AG20443 (cell line): ENCODE data around the gene KRT36.

Experiments used
- DNase-seq: peaks from one replicate; pipeline ENCODE4 v3.0.0; 2012; ENCODE audit warnings: low spot score, mixed read lengths

KRT36 gene

DNA sequence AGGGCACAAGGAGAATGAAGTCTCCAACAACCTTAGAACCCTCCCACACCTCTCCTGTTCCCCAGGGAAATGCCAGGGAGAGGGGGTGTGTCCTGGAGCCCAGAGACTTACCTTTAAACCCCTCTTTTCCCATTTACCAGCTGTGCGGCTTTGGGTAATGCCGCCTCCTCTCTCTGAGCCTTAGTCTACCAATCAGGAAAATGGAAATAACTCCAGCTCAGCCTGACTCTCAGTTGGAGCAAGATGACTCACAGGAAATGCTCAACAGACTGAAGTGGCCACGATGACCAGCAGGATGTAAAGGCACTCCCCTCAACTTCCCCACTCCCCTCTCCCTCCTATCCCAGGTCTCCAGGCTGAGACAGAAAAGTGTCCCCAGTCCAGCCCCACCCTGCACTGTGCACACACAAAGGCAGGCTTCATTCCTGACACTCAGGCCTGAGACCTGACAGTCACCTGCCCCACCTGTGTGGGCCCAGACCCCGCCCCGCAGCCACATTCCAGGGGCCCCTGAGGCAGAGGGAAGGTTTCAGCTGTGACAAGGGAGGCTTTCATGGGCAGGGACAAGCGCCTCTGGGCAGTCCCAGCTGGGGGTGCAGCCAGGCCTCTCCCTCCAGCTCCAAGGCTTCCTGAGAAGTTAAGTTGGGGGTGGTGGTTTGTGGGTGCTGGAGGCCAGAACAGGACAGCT lies 32.0 kb upstream of the KRT36 start:
- peak; percentile 70 for DNase-seq

DNA sequence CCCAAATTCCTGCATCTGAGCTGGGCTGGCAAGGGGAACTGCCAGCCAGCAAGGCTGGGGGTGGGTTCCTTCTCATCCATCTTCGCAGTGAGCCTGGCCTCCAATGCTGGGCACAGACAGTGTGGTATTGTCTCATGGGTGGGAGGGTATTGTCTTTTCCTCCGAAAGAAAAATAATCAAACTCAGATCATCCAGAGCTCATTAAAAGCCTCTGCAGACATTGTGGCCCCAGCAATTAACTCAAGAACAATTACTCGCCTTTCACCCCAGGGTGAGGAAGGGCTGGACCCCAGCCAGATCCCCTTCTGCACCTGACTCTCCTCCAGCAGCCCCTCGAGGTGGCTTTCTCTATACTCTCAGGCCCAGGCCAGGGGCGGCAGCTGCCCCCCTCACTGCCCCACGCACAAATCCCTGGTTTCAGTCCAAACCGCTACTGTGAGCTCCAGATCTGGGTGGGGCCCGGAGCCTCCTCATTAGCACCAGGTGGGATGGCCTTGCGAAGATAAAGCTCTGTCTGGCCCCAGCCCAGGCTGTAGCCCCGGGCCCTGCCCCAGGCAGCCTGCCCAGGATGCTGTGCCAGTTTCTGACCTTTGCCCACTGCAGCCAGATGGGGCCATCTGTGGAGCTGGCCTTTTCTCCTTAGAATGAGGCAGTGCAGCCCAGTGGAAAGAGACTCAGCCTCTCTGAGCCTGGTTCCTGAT lies 31.3 kb upstream of the KRT36 start:
- no peak for DNase-seq

DNA sequence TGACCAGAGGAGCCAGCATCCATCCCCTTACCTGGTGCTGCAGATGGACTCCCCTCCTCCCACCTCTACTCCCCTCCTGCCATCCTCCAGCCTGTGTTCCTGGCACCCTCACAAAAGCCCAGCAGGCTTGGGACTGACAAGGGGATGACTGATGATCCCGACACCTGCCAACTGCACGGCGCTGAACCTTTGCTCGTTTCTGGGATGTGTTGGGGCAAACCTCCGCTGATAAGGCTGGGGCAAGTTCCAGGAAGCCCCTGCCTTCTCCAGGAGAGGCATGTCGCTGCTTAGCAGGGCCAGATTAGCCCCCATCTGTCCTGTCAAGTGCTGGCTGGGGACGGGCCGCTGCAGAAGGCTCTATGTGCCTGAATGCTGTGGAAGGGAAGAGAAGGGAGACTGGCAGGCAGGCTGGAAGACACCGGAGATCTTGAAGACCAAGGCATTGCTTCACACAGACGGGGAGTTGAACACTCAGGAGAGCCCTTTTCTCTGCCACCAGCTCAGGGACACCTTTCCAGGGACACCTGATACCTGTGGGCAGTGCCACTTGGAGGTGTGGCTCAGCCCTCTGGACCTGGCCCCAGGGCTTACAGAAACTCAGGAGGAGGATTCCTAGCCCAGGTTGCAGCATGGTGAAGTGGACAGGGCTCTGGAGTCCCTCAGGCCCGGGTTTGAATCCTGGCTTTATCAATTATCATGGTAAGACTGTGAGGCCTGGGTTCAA lies 30.0 kb upstream of the KRT36 start:
- no peak for DNase-seq

DNA sequence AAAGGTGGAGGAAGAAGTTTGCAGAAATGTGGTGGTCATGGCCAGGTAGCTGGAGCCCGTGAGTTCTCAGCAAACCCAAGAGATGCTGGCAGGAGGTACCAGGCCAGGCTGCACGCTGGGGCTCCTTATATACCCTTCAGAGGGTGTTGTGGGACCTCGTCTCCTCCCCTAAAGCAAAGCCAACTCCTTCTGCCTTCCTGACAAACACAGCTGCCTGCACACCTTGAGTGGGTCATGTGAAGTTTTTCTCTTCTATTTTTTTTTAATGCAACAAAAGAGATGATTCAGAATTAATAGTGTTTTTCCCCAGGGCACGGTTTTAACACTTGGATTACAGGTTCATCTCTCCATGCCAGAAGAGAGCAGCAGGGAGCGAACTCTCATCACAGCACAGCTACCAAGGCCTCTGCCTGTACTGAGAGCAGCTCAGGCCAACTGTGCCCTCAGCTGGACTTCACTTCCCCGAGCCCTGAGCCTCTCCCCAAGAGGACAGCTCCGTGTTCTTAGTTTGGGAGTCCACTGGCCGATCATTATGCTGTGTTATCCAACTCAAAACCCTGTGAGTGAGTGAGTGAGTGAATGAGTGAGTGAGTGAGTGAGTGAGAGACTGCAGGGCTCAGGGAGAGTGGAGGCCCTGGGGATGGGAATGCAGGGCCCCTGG lies 29.2 kb upstream of the KRT36 start, which contains the start of gene KRT15:
KRT15 (minus strand) TSS at position 102 of the 661 bp plus-strand sequence; CDS start at position 39, 63 bp downstream.
- DNase-seq, result no peak

DNA sequence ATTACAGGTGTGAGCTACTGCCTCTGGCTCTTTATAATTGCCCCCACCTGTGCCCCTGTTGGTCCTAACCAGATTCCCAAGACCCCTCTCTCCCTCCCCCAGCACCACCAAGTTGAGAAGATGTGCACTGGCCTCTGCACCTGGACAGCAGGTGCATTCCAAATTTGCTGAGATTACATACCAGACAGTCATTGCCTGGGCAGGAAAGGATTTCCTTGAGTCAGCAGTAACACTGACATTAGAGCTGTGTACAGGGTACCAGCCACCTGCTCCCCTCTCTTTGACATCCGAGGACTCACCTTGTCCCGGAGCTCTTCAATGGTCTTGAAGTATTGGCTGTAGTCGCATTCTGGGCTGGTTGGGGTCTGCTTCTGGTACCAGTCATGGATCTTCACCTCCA lies 28.3 kb upstream of the KRT36 start:
- no peak for DNase-seq

DNA sequence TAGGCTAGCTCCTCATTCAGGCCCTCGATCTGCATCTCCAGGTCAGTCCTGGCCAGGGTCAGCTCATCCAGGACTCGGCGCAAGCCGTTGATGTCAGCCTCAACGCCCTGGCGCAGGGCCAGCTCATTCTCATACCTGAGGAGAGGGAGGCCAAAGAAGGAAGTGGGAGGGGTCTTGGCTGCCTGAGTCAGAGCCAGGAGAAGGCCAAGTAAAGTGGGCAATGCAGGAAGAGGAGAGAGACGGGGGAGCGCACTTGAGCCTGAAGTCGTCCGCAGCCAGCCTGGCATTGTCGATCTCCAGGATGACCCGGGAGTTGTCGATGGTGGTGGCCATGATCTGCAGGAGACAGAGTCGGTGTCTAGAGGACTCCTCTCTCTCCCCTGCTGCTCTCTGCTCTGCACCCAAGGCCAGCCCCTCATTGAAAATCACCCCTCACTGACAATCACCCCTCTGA lies 27.1 kb upstream of the KRT36 start:
- no peak for DNase-seq

DNA sequence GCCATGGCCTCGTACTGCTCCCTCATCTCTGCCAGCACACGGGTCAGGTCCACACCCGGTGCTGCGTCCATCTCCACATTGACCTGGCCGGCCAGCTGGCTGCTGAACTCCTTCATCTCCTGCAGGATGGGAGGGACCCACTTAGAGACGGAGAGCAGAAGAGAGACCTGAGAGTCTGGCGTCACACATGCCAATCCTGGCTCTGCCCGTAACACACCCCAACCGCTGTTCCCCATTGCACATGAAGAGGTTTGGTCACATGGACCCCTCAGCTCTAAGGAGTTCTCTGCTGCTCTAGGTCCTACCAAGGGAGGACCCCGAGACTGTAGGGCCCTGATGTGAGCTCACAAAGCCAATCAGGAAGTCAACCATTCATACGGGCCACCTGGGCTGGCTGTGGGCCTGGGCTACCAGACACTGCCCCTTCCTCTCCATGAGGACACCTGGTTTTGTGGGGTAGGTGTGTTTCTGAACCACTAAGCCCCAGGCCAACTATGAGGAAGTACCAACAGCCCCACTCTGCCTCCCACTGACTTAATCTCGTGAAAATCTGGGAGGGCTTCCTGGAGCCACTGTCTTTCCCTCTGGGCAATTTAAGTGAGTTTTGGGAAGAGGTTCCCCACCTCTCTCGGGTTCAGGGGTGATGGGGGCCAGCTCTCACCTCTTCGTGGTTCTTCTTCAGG lies 26.6 kb upstream of the KRT36 start:
- no peak for DNase-seq

DNA sequence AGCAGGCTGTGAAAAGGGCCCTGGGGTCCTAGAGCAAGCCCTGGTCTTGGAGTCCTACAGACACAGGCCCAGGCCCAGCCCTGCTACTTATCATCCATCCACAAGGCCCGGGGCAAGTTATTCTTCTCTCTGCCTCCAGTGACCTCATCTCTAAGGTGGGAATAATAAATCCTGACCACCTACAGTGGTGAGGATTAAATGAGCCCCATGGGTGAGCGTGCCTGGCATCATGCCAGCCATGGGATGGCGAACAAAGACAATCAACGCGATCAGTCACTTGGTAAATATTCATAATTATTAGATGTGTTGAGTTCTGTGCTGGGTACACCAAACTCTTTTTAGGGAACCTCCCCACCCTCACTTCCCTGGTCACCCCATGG lies 23.4 kb upstream of the KRT36 start:
- no peak for DNase-seq

DNA sequence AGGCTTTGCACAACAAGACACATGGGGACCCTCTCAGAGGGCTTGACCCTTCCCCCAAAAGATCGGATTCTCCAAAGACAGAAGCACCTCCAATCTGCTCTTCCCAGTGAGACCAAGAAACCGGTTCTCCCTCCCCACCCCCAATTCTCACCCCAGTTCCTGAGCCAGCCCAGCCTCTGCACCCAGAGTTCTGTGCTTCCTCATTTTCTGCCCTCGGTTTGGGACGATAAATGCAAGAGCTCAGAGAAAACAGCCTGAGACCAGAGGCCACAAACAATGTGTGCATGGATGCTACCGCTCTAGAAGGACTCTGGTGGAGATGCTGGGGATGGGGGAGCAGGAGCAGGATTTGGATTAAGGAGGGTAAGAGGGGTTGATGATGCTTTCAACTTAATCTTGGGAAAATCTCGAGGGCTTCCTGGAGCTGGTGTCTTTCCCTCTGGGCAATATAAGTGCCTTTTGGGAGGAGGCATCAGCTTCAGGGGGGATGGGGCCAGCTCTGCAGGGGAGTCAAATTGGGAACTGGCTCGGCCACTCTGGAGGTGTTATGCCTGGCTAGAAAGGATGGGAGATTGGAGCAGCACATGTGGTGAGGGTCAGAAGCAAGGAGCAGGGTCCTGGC lies 22.9 kb upstream of the KRT36 start:
- no peak for DNase-seq

DNA sequence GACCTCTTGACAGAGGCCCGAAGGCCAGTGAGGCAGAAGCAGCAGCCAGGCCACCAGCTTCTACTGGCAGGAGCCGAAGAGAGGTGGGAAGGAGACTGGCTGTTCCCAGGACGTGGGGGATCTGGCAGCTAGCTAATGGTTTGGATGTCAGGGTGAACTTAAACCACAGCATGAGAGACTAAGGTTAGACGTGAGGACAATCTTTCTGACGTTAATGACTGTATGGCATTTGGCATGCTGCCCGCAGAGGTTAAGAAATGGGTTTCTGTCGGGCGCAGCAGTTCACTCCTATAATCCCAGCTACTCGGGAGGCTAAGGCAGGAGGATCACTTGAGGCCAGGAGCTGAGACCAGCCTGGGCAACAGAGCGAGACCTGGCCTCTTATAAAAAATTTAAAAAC lies 22.0 kb upstream of the KRT36 start:
- no peak for DNase-seq

DNA sequence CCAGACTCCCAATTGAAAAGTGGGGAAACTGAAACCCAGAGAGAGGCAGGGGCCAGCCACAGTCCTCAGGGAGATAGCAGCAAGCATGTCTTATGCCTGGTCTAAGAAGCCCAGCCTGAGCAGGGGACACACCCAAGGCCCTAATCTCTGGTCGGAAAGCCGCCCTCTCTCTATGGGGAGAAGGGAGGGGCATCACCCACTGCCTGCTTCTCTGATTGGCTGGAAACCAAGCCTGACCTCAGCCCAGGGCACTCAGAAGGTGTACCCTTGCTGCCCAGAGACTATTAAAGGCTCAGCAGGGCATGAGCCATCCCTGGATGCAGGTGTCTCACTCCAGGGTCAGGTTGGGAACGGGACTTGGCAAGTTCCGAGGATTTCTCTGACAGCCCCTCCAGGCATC lies 21.4 kb upstream of the KRT36 start:
- DNase-seq, result no peak

DNA sequence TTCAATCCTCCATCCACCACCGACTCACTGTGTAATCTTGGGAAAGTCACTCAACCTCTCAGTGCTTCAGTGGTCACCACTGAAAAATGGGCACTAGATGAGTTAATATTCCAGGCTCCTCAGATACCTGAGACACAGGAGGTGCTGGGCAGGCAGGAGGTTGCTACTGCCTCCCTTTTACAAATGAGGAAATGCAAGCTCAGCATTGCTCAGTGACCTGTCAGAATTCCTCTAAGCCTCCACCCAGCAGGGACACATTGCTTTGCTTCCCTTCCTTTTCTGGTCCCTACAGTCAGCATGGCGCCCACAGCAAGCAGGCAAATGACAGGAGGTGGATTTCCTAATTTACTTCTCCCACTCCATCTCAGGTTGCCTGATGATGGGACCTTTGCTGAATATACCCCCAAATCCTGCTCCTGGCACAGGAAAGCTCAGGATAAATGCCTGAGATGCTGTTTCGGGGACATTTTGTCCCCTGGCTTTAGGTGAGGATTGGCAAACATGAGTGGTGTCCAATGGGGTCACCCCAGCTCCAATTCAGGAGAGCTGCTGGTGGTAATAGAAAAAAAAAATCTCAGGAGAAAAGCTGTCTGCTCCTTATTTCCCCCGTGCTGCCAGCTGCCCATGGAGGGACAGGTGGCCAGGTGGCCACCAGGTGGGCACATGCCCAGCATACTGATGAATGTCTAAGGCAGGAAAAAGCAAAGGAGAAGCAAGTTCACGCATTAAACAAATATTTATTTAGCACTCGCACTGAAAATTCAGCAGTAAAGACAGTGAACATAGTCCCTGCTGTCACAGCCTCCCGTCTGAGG lies 20.7 kb upstream of the KRT36 start:
- DNase-seq, result no peak

DNA sequence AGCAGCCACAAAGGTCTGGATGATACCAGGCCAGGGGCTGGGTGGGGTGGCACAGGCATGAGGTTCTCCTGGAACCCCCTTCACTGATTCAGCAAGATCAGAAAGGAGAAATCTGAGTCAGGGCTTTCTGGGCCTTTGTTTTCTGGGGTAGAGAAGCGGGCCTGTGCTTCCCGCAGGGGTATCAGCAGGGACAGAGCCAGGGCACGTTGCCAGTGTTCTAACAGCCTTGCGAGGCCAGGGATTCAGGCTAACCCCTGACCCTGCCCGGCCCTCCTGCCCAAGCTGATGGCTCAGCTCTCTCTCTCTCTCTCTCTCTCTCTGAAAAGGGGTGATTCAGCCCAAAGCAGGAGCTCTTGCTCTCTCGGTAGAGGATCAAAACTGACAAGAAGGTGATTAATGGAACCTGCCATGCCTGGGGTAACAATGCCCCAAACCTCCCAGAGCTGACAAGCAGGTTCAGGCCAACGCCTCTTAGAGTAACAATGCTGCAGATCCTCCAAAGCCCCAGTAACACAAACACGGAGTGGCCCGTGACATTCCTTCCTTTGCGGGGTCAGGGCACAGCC lies 17.7 kb upstream of the KRT36 start:
- no peak for DNase-seq

DNA sequence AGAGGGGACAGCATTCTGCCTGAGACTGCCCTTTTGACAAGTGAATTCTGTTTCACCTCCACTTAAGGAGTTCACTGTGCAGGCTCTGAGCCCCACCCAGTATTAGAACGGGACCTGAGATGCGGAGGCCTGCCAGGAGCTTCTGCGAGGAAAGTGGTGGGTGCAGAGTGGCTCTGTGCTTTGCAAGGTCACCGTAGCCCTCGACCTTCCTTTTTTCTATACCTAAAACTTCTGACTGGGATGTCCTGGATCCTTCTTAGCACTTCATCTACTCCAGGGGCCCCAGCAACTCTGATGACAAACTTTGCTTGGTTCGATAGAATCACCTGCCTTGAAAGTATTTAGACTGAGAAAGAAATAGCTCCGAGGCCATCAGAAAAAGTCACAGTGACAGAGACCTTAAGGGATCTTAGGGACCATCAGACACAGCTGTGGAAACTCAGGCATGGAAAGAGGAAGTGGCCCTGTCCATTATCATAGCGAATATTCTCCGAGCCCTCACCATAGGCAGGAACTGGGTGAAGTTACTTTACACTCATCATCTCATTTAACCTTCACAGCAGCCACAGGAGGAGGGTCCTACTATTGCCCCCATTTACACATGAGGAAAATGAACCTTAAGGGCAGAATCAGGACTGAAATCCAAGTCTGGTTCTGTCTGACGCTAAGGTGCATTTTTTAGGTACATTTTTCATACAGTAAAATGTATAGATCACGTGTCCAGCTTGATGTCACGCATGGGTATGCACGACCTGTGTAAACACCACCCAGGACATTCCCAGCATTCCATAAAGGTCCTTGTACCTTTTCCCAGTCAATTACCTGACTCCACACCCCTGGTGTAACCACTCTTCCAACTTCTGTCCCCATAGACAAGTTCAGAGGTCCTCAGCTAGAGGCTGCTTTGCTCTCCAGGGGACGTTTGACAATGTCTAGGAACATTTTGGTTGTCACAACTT lies 16.4 kb upstream of the KRT36 start:
- DNase-seq, result no peak

DNA sequence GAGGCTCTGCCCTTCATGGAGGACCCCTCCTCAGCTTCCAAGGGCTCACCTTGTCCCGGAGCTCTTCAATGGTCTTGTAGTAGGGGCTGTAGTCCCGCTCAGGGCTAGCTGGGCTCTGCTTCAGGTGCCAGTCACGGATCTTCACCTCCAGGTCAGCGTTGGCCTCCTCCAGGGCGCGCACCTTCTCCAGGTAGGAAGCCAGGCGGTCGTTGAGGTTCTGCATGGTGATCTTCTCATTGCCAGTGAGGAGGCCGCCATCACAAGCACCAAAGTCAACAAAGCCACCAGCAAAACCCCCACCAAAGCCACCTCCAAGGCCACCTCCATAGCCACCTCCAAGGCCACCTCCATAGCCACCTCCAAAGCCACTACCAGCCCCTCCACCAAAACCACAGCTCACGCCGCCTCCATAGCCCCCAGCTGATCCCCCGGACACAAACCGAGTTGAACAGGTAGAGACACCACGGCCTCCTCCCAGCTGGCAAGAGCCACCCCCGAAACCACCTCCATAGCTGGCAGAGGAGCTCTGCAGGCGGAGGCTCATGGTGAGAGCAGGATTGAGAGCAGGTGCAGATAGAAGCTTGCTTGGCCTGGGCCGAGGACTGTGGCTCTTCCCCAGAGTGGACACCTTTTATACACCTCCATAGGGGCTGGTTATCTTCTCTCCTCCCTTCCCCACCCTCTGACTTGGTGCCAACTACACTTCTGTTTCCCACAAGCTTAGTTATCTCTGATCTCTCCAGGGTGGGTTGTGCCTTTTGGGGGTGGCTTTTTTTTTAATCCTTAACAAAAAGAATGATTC lies 15.5 kb upstream of the KRT36 start, which contains the start of gene KRT13:
KRT13 (minus strand) TSS at position 606 of the 802 bp plus-strand sequence; CDS start at position 544, 62 bp downstream.
- no peak for DNase-seq

DNA sequence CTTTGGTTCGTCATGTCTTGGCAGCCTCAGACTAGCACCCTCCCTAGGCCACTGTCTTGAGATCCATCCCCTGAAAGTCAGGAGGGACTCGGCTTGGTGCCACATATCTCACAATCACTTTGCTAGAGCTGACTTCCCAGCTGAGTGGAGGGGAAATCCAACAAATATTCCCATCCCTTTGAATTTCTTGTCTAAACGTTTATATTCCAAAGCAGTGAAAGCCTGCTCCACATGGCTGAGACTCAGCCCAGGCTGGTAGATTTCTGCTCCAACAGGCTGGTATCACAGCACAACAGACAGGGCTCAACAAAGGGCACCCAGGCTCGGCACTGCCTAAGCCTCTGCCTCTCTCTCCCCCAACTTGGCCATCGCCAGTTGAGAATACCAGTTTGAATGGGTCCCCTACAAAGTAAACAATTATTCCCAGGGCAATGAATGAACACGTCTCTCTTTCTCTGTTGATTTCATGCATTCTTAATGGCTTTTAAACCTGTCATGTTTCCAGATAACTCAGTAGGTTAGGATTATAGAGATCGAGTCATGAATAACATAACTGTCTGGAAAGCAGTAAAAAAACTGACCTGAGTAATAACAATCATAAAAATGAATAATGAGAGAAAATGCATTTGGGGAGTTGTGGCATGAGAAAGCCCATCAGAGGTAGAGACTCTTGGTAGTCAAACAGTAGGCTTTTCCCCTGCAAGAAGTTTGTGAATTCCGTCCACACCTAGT lies 14.7 kb upstream of the KRT36 start:
- DNase-seq, result no peak

DNA sequence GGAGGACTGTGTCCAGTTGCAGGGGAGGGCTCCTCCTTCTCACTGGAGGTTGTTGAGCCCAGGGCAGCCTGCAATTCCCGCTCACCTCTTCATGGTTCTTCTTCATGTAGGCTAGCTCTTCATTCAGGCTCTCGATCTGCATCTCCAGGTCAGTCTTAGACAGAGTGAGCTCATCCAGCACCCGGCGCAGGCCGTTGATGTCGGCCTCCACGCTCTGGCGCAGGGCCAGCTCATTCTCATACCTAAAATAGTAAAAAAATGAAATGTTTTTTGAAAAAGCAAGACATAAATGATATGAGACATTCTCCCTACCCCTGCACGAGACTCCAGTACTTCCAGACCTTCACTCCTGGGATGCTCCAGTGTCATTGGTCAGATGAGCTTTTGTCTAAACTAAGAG lies 13.5 kb upstream of the KRT36 start:
- DNase-seq, result no peak
